ENCODE data around the gene MED13L.
A peak's percentile ranks its signal among the peaks of the same experiment; 100 is the strongest.
"Not testable (repeated sequence)": the region's sequence is repeated elsewhere in the genome, so short reads cannot be mapped to it uniquely, and the experiment has no call there.

MED13L gene

DNA sequence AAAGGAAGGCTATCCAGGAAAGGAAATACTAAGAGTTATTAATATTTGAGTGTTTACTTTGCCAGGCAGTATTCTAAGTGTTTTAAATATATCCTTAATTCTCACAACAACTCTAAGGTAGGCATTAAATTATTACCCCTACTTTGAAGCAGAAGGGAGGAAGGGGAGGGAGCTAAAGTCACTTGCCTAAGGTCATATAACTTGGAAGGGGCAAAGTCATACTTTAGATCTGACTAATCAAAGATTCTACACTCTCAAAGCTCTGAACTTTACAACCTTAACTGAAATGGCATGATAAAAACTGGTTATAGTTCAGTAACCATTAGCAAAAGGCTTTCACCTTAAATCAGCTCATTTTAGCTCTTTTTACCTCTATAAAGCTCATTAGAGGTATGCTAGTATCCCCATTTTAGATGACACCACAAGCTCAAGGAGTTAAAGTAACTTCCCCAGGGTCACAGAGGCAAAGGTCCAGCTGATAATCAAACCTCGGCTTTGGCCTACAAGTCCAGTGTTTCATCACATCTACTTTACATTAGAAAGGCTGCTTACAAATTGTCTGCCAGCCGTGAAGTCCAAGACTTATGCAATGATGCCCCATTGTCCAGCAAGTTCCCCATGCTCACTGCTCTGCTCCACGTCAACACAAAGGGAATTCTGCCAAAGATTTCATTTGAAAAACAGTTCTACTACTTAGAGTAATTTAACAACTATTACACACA is 223.9 kb downstream of the MED13L start:
- peak; percentile 78 for DNase-seq (ENCODE audit: low read depth)

GRCh38 chr12:116050275-116050674 is 227.2 kb downstream of the MED13L start:
- DNase-seq (ENCODE audit: low read depth): no peak

DNA sequence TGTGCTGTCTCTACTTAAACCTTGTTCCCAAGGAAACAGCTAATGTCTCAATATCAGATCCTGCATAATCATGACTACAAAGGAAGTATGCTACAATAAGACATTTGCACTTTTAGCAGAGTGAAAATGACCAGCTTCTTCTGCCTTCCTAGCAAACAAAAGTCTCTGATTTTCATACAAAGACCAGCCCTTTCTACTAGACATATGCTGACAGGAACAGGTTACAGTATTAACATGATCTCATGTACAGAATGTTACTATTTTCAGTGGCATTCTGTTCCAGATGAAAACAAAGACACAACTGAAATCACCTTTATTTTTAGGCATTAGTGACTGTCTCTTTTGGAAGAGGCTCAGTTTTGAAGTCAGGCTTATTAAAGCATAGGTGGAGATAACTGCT is 228.6 kb downstream of the MED13L start:
- no peak for DNase-seq (ENCODE audit: low read depth)

DNA sequence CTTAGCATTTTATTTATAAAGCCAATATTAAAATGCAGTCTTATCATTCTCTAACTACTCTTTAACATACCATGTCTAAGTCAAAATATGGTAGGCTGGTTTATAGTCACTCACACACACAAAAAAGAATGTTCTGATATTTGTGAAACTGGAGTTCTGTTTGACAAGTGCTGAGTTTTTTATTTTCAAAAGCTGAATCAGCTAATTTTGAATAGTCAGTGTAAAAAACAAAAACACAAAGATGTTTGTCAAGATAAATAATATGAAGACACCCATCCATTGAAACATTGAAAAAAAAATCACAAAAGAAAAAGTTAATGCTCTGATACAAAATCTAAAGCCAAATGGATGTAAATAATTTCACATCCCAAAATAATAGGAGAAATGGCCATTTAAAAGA is 231.5 kb downstream of the MED13L start:
- no peak for DNase-seq (ENCODE audit: low read depth)

GRCh38 chr12:116045150-116045549 is 232.3 kb downstream of the MED13L start:
- DNase-seq (ENCODE audit: low read depth): no peak

DNA sequence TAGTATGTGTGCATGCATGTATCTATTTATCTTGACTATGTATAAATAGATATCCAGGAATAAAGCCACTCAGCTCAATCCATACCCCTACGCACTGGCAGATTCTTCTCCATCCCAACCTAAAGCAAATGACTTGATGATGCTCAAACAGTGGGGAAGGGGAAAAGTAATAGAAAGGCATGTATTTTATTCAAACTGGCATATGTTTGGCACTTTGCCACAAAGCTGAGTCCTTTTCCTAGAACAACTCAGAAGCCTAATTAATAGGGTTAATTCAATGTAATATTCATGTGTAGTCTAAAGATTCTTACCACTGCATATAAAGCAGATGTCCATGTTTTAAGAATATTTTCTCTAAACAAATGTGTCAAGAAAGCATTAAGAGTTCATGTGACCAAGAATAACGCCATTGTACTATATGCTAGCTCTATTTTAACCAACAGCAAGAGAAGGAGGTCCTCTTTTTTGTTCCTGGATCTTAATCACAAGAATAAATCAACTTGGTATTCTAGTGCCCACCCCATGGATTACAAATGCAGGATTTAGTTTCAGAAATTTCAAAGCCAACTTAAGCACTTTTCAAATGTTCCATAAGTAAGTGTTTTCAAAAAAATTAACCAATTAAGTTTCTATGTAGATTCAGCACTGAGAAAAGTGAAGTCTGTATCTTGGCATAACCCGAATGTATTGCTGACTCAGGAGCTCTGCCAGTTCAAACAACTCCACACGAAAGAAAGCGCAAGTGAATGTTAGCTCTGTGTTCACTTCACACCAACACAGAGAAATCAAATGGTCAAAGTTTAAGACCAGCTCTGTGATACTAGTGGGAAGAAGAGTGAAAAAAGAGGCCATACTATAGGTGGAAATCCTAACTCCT is 233.6 kb downstream of the MED13L start:
- no peak for DNase-seq (ENCODE audit: low read depth)

DNA sequence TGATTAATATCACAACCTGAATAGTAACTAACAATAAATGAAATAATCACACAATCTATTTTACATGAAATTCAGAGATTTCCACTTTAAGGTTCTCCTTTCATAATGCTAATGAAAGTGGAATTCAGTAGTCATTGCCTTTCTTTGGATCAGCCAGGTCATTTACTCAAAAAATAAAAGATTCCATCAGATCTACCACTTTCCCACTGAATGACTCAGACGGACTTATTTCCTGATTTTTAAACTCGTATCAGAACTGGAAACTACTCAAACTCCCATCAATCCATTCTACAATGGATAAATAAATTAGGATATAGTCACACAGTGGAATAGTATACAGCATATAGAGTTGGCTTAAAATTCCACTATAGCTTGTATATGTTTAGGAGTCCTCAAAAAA is 237.1 kb downstream of the MED13L start:
- DNase-seq (ENCODE audit: low read depth): peak; percentile 58

DNA sequence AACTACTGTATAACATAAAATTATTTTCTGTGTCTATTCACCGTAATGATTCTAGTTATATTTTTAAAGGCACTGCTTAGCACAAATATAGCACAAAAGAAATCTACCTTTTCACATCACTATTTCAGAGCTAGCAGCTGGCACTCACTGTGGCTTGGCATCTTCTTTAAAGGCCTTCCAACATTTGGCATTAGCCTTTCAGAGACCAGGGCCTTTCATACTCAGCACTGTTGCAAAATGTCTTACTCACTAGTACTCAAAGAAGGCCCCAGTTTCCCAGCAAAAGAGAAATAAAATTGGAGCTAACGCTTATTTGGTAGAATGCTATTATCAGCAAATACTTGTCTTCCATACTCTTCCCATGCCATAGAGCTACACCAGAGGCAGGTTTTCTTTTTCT is 238.4 kb downstream of the MED13L start:
- DNase-seq (ENCODE audit: low read depth): no peak

- DNase-seq (ENCODE audit: low read depth): peak; percentile 87
Observed at GRCh38 chr12:116037941-116038837, 239.3 kb downstream of the MED13L start.

- no peak for DNase-seq (ENCODE audit: low read depth)
Observed at GRCh38 chr12:116033765-116034164, 243.7 kb downstream of the MED13L start.

DNA sequence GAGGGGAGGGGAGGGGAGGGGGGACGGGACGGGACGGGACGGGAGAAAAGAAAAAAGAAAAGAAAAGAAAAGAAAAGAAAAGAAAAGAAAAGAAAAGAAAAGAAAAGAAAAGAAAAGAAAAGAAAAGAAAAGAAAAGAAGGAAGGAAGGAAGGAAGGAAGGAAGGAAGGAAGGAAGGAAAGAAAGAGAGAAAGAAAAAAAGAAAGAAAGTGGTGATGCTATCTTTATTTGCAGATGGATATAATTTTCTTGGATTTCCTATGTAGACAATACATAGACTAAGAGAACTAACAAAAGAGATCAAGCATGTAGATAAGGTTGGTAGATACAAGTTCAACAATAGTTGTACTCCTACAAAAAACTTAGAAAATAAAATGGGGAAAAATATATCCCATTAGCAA is 245.9 kb downstream of the MED13L start:
- not testable (repeated sequence) for DNase-seq (ENCODE audit: low read depth)

- no peak for DNase-seq (ENCODE audit: low read depth)
Observed at GRCh38 chr12:116028619-116029018, 248.9 kb downstream of the MED13L start.

DNA sequence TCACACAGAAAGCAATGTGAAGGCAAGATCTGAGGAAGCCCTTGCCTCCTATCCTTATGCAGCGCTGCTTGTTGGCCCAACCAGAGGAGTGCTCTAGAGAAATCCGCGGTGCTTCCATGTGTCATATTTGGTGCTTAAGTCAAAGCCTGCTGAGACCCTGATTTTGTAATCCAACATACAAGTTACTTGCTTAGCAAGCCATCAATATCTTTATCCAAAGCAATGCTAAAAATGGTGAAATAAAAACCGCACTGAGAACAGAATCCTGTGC is 250.0 kb downstream of the MED13L start:
- DNase-seq (ENCODE audit: low read depth): no peak

DNA sequence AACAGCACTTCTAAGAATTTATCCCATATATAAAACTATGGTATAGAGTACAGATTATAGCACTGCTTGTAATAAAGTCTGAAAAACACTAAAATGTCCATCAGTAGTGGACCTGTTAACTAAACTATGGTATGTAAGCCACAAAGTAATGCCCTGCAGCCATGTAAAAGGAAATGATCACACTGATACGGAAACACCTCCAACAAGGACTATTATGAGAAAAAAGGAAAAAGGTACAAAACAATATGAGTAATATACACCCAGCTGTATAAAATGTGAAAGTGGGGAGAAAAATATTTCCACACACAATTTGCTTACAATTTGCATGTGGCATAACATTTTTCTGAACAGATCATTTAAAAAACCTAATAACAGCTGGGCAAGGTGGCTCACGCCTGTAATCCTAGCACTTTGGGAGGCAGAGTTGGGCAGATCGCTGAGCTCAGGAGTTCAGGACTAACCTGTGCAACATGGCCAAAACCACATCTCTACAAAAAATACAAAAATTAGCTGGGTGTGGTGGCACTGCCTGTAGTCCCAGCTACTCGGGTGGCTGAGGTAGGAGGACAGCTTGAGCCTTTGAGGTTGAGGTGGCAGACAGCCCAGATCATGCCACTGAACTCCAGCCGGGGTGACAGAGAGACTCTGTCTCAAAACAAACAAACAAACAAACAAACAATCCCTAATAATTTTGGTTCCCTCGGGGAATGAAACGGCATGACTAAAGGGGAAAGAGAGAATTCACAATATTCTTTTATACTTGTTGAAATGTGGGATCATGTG is 250.5 kb downstream of the MED13L start:
- DNase-seq (ENCODE audit: low read depth): no peak

- DNase-seq (ENCODE audit: low read depth): no peak
Observed at GRCh38 chr12:116026346-116026745, 251.1 kb downstream of the MED13L start.

GRCh38 chr12:116024769-116025168 is 252.7 kb downstream of the MED13L start:
- no peak for DNase-seq (ENCODE audit: low read depth)

DNA sequence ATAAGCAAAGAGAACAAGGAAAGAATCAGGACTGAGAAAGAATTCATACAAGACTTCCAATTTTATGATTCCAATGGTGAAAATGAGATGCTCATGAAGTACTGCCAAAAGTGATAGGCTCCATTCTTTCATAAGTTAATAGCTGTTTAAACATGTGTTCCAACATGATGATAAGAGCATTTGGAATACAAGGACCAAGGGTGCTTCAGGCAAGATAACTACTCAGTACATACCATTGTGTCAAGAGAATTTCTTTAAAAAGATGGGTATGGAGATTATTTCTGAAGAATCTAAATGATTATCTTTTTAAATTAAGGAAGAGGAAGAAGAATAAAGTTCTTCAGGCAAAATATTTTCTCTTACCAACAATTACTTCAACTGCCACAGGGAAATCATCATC is 258.1 kb downstream of the MED13L start:
- no peak for DNase-seq (ENCODE audit: low read depth)

DNA sequence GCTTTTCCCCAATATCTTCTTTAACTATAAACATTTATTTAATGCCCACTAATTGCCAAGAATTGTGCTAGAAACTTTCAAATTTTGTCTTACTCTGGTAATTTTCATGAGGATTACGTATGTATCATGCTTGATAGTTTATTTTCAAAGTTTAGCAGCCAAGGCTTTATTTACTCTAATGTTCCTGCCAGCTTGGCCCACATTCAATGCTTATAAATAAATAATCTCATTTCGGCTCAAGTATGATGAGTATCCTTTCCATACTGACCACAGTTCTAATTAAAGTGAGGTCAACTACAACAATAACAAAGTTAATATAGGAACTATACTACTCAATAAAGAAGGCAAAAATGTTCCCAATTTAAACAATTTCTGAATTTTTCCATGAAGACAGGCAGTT is 259.2 kb downstream of the MED13L start:
- DNase-seq (ENCODE audit: low read depth): peak; percentile 16

DNA sequence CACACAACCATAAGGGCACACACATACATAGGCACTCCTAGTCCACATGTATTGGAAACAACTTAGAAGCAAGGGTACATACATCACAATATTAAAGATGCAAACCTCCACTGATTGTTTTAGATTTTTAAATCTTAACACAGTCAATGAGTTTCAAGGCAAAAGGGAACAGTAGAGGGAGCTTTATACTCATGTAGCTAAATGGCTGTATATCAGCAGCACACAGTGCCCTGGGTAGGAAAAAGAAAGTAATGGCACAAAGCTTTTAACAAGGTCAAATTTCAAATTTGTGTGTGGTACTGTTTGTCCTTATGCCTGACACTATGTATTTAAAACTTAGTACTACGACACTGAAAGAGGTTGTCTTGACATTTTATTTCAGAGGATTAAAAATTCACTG is 262.0 kb downstream of the MED13L start:
- peak; percentile 65 for DNase-seq (ENCODE audit: low read depth)

GRCh38 chr12:116012757-116013156 is 264.7 kb downstream of the MED13L start:
- no peak for DNase-seq (ENCODE audit: low read depth)

DNA sequence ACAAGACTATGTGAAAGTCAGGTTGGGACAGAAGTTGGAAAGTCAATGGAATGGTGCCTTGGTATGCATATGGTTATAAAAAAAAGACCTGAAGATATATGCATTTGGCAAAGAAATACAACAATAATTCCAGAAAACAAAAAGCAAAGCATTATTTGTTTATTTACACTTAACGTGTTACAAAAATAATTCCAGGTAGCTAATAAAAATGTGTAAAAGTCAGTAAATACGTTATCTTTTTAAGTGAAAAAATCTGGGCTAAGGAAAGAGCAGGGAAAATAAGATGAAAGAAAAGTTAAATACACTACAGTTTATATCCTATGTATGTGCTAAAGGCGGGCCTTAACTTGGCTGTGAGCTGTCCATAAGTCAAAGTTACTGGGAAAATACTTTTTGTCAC is 266.3 kb downstream of the MED13L start:
- no peak for DNase-seq (ENCODE audit: low read depth)

- DNase-seq (ENCODE audit: low read depth): no peak
Observed at GRCh38 chr12:116010467-116010866, 267.0 kb downstream of the MED13L start.
